Ishikawa (cell line): Measurements from ENCODE around the gene CNTF.

Experiments
- CEBPB ChIP-seq: IDR thresholded peaks from 2 replicates; pipeline ENCODE4 v1.6.1; 2012
- CREB1 ChIP-seq: IDR thresholded peaks from 2 replicates; pipeline ENCODE4 v1.6.1; 2012; ENCODE audit warnings: low read depth
- EGR1 ChIP-seq: IDR thresholded peaks from 2 replicates; pipeline ENCODE4 v1.6.1; 2012
- EP300 ChIP-seq: IDR thresholded peaks from 2 replicates; pipeline ENCODE4 v1.6.1; 2012; ENCODE audit warnings: borderline replicate concordance
- FOXM1 ChIP-seq: IDR thresholded peaks from 2 replicates; pipeline ENCODE4 v1.6.1; 2012; ENCODE audit warnings: low read depth, borderline replicate concordance
- NFIC ChIP-seq: IDR thresholded peaks from 2 replicates; pipeline ENCODE4 v1.6.1; 2012
- RAD21 ChIP-seq: IDR thresholded peaks from 2 replicates; pipeline ENCODE4 v1.6.1; 2012; ENCODE audit warnings: low read depth
- REST ChIP-seq: IDR thresholded peaks from 2 replicates; pipeline ENCODE4 v1.6.1; 2012; ENCODE audit warnings: low read depth, mild to moderate bottlenecking
- TAF1 ChIP-seq: IDR thresholded peaks from 2 replicates; pipeline ENCODE4 v1.6.1; 2012; ENCODE audit warnings: low read depth, mild to moderate bottlenecking
- TCF12 ChIP-seq: IDR thresholded peaks from 2 replicates; pipeline ENCODE4 v1.6.1; 2012; ENCODE audit warnings: low read depth
- TEAD4 ChIP-seq: IDR thresholded peaks from 2 replicates; pipeline ENCODE4 v1.6.1; 2012
- USF1 ChIP-seq: IDR thresholded peaks from 2 replicates; pipeline ENCODE4 v1.6.1; 2012
- YY1 ChIP-seq: IDR thresholded peaks from 2 replicates; pipeline ENCODE4 v1.6.1; 2012; ENCODE audit warnings: low read depth
- ZBTB7A ChIP-seq: IDR thresholded peaks from 2 replicates; pipeline ENCODE4 v1.6.1; 2012; ENCODE audit warnings: low read depth
- TF ChIP-seq, protein P1 (sequence below): IDR thresholded peaks from 2 replicates; pipeline ENCODE4 v1.6.1; 2012

The CNTF gene

GRCh38 chr11:58613228-58613627 is 9.2 kb upstream of the CNTF start:
- TF ChIP-seq, protein P1, sequence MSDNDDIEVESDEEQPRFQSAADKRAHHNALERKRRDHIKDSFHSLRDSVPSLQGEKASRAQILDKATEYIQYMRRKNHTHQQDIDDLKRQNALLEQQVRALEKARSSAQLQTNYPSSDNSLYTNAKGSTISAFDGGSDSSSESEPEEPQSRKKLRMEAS, result no peak
- no peak for TF ChIP-seq EP300
- no peak for TF ChIP-seq RAD21
- TF ChIP-seq YY1, result no peak
- TF ChIP-seq FOXM1, result no peak
- TF ChIP-seq TAF1, result no peak
- no peak for TF ChIP-seq NFIC
- no peak for TF ChIP-seq ZBTB7A
- TF ChIP-seq EGR1, result no peak
- no peak for TF ChIP-seq REST
- TF ChIP-seq CEBPB, result no peak
- TF ChIP-seq TEAD4, result no peak
- TF ChIP-seq TCF12, result no peak

DNA sequence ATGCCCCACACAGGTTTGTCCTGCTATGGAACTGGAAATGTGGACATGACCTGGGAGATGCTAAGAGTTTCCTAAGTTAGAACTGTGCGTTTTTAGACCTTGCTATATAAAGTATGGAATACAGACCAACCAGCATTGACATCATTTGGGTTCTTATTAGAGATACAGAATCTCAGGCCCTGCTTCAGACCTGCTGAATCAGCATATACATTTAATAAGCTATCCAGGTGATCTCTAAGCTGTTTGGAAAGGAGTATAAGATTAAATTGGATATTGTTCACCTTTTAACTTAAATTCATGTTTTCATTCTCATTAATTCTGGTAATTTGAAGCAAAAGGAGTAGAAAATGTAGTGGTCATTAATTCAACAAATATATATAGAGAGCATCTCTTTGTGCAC is 6.9 kb upstream of the CNTF start:
- no peak for TF ChIP-seq FOXM1
- TF ChIP-seq TEAD4, result no peak
- no peak for TF ChIP-seq EGR1
- no peak for TF ChIP-seq EP300
- no peak for TF ChIP-seq REST
- no peak for TF ChIP-seq YY1

GRCh38 chr11:58616594-58616993 is 5.9 kb upstream of the CNTF start:
- TF ChIP-seq EP300 (no peak), FOXM1 (no peak), USF1 (no peak), RAD21 (no peak), ZBTB7A (no peak), YY1 (no peak), CREB1 (no peak), TCF12 (no peak), TEAD4 (no peak), CEBPB (no peak), REST (no peak), NFIC (no peak), EGR1 (no peak), TAF1 (no peak)
- TF ChIP-seq, protein P1, result no peak

- TF ChIP-seq YY1, result no peak
- no peak for TF ChIP-seq USF1
- TF ChIP-seq TCF12, result no peak
- no peak for TF ChIP-seq CREB1
- TF ChIP-seq EP300, result no peak
- TF ChIP-seq RAD21, result no peak
- no peak for TF ChIP-seq TAF1
Observed at GRCh38 chr11:58617976-58618557, 4.4 kb upstream of the CNTF start.

GRCh38 chr11:58621586-58622262 is 741 bp upstream of the CNTF start:
- TF ChIP-seq YY1 (no peak), CEBPB (no peak), REST (no peak), TCF12 (no peak), EGR1 (no peak), FOXM1 (no peak), EP300 (no peak), TEAD4 (no peak), RAD21 (no peak)
- TF ChIP-seq, protein P1, result no peak
